ENCODE measurements around the gene SLC25A21.

Gene SLC25A21

DNA sequence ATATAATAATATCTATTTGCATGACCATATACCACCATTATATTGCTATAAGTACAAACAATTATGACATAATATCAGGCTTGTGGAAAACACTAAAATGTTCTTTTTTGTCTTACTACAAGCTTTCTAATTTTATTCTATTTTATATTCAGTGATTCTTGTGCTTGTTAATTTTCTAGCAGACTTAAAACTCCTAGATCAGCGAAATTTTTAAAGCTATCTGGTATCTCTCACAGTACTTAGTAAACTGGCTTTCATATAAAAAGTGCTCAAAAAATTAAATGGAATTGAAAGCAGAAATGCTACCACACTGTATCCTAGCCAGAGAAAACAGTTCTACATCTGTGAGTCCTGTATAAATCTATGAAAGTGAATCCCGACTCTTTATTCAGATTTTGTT lies 405.4 kb downstream of the SLC25A21 start:
- no peak for DNase-seq (ENCODE audit: low read depth)

DNA sequence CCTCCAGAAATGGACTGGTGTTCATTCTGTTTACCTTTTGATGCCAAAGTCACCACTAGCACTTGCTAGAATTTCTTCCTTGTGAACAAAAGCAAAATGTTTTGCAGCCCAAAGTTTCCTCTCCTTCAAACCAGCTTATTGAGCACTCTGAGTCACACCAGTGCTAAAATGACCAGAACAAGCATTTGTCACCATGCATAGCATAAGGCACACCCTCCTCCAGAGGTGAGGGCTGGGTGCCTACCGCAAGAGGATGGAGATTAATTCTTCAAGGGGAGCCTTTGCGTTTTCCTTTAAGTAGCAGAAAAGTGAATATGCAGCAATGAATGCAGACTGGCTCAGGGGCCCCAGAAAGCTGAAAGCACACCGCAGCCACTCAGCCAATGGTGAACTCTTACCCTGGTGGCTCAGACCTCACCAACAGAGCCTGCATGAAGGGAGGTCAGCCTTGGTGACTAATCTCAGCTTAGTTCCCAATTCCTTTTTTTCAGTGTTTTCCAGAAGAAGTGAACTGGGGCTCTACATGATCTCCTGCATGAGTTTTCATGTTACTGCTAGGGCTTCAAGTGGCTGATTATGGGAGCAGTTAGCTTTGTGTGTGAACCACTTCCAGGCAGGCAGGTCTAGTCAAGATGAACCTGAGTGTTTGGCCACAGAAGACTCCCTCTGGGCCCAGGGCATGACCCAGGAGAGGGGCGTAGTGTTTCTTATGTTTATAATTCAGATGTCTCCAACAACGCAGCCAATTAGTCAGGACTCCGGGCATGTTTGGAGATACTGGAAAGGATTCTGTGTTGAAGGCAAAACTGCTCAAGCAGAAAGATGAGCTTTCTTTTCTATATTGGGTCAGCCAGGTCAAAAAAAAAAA lies 414.4 kb downstream of the SLC25A21 start:
- no peak for DNase-seq (ENCODE audit: low read depth)

DNA sequence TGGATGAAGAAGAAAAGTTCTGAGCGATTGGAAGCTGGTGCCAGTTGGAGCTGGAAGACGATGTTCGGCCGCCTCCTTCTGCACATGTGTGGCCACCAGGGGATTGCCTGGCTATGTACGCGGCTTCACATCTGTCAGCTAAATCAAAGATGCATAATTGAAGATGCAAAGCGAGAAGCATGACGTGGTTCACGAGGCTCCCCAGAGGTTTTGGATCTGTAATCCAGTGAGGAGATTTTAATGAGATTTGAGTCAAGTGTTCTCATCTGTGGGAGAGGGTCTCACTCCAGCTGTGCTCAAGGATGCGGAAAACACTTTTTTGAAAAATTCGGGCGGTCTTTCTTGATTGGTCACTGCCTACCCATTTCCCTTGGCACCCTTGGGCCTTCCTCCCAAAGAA lies 416.2 kb downstream of the SLC25A21 start:
- DNase-seq (ENCODE audit: low read depth) = no peak

GRCh38 chr14:36755756-36756155 lies 416.6 kb downstream of the SLC25A21 start:
- no peak for DNase-seq (ENCODE audit: low read depth)

DNA sequence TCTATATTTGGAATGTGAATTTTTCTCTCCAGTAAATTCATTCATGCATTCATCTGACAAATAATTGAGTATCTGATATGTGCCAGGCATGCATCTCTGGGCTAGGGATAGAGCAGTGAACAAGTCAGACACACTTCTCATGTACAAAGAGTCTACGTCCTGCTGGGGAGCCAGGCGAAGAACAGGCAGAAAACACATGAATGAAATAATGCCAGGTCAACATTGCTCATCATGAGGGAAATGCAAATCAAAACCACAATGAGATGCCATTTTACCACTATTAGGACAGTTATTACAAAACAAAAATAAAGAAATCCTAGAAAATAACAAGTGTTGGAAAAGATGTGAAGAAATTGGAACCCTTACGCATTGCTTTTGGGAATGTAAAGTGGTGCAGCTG lies 420.5 kb downstream of the SLC25A21 start:
- no peak for DNase-seq (ENCODE audit: low read depth)

GRCh38 chr14:36751106-36751505 lies 421.3 kb downstream of the SLC25A21 start:
- DNase-seq (ENCODE audit: low read depth) = no peak

GRCh38 chr14:36750244-36750643 lies 422.2 kb downstream of the SLC25A21 start:
- DNase-seq (ENCODE audit: low read depth) = no peak

- no peak for DNase-seq (ENCODE audit: low read depth)
Measured at GRCh38 chr14:36748610-36749213, 423.7 kb downstream of the SLC25A21 start.

DNA sequence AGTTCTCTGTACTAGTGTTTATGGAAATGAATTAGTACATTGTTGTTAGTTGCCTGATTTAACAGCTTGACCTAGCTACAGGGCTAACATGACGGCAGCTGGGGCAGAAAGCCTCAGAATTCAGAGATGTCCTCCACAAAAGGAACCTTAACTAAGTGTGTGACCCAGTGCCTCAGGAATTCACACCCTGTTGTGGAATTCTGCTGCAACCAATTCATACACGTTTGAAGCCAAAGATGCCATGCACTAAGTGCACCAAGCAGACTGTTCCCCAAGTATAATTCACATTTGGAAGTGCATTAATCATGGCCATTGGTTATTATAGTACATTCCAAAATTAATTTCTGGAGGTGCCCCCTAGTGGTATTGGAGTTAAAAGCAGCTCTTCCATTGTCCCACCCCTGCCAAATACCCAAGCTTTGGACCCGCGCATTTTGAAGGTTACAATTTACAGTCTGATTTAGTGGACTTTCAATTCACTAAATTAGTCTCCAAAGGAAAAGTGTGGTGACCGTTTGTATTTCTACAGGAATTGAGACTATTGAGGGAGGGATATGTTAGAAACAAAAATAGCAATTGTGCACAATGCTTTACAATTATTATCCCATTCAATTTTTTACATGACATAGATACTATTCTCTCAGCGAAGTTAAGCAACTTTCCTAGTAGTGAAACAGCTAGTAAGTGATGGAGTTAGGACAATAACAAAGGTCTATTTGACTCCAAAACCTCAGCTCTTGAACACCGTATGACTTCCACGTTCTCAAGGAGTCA lies 424.8 kb downstream of the SLC25A21 start:
- no peak for DNase-seq (ENCODE audit: low read depth)

DNA sequence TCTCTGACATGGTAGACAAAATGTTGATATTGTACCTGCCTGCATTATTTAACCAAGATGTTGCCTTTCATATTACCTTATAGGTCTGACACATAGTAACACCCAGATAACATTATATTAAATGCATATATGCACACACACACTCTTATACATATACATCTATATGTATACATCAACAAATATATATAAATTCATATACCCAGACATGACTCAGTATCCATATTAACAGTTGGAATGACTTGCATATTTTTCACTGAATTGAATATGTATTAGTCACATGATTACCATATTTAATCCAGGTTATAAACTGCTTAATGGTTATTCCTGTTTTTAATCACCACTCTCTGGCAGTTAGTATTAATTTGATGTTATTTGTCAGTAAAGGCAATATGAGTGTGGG lies 425.5 kb downstream of the SLC25A21 start:
- no peak for DNase-seq (ENCODE audit: low read depth)

- DNase-seq (ENCODE audit: low read depth) = no peak
Measured at GRCh38 chr14:36741858-36742257, 430.5 kb downstream of the SLC25A21 start.

- DNase-seq (ENCODE audit: low read depth) = no peak
Measured at GRCh38 chr14:36738269-36738668, 434.1 kb downstream of the SLC25A21 start.

- no peak for DNase-seq (ENCODE audit: low read depth)
Measured at GRCh38 chr14:36726128-36726527, 446.3 kb downstream of the SLC25A21 start.

GRCh38 chr14:36724162-36724561 lies 448.2 kb downstream of the SLC25A21 start:
- no peak for DNase-seq (ENCODE audit: low read depth)

- DNase-seq (ENCODE audit: low read depth) = no peak
Measured at GRCh38 chr14:36723530-36723929, 448.9 kb downstream of the SLC25A21 start.

DNA sequence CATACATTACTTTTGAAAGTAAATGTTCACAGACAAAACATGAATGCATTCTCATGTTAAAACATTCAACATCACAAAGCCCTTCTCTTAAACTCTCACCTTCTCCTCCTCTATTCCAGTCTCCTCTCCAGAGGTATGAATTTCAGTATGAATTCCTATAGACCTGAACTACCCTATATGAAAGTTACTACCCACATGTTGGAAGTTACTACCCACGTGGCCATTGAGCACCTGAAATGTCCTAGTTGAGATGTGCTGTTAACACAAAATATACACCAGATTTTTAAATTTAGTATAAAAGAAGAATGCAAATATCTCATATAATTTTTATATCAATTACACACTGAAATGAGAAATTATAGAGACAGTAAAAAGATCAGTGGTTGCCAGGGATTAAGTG lies 450.5 kb downstream of the SLC25A21 start:
- no peak for DNase-seq (ENCODE audit: low read depth)

DNA sequence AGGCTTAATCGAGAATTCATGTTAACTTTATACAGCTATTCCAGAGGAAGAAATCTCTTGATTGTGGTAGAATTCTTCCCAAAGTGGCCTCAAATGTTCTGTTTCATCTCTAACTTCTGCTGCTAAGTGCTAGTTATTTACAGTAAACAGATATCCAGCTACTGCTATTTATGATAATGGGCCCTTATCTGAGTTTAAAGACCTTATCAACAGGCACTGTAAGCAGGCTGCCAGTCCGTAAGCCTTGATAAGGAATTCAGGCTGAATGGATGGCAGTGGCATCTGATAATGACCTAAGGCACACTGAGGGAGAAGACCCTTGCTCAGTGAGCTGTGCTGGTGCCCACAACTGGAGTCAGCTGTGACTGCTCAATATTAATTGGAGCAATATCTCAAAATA lies 451.7 kb downstream of the SLC25A21 start:
- no peak for DNase-seq (ENCODE audit: low read depth)

GRCh38 chr14:36719823-36720222 lies 452.6 kb downstream of the SLC25A21 start:
- no peak for DNase-seq (ENCODE audit: low read depth)

GRCh38 chr14:36718216-36718615 lies 454.2 kb downstream of the SLC25A21 start:
- no peak for DNase-seq (ENCODE audit: low read depth)

- no peak for DNase-seq (ENCODE audit: low read depth)
Measured at GRCh38 chr14:36717363-36717762, 455.0 kb downstream of the SLC25A21 start.

DNA sequence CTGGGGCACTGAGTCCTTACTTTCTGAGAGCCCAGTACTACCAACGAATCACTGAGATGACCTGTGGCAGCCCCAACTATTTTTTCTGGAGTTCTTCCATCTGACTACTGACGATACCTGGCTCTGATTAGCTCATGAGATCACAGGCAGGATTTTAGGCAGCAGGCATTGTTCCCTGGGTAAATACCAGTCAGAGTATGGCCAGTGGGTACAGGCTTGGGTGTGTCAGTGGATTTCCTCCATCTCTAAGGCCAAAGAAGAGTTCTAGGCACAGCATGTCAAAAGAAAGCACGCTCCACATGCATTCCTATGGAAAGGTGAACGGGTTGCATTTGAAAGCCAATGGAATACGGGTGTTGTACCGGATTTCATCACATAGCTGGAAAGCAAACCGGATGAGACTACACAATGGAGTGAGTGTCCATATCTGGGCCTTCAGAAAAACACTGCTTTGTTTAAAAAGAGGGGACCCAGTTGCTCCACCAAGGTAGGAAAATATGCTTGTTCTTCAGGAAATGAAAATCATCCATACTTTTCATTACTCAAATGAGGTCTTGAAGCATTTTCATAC lies 455.7 kb downstream of the SLC25A21 start:
- no peak for DNase-seq (ENCODE audit: low read depth)

- DNase-seq (ENCODE audit: low read depth) = no peak
Measured at GRCh38 chr14:36713960-36714703, 458.3 kb downstream of the SLC25A21 start.
